Measurements from ENCODE around the gene NIP7. TPM values are rescaled to one million over a fixed set of nuclear protein-coding genes. Genes with fewer than 3 reads are reported as not detected.

Gene NIP7
- total RNA-seq, 4 donors from 2014 or later, result 9.2 to 13.2 (median 11.0) TPM

- no peak for TF ChIP-seq CTCF (IDR thresholded peaks at IDR 0.05; ENCODE audit: low read depth)
Observed at GRCh38 chr16:69306031-69306430, 33.5 kb upstream of the NIP7 start.

- no peak for TF ChIP-seq CTCF (IDR thresholded peaks at IDR 0.05; ENCODE audit: low read depth)
Observed at GRCh38 chr16:69307091-69307490, 32.5 kb upstream of the NIP7 start.

- TF ChIP-seq CTCF (IDR thresholded peaks at IDR 0.05; ENCODE audit: low read depth), result no peak
Observed at GRCh38 chr16:69307856-69308255, 31.7 kb upstream of the NIP7 start.

GRCh38 chr16:69309316-69309715 lies 30.3 kb upstream of the NIP7 start:
- no peak for TF ChIP-seq CTCF (IDR thresholded peaks at IDR 0.05; ENCODE audit: low read depth)

GRCh38 chr16:69310653-69311532 lies 28.7 kb upstream of the NIP7 start, which contains the start of gene VPS4A:
TSS of gene VPS4A (plus strand) at chr16:69311350. CDS start at chr16:69311512, 162 bp downstream.
- TF ChIP-seq CTCF (IDR thresholded peaks at IDR 0.05; ENCODE audit: low read depth), result no peak

- TF ChIP-seq CTCF (IDR thresholded peaks at IDR 0.05; ENCODE audit: low read depth), result no peak
Observed at GRCh38 chr16:69311533-69312387, 27.8 kb upstream of the NIP7 start.

- no peak for TF ChIP-seq CTCF (IDR thresholded peaks at IDR 0.05; ENCODE audit: low read depth)
Observed at GRCh38 chr16:69313469-69313868, 26.1 kb upstream of the NIP7 start.
